CD4-positive, alpha-beta T cell (primary cell): ENCODE data around the gene PIK3R6. TPM values are rescaled to one million over a fixed set of nuclear protein-coding genes. Genes with fewer than 3 reads are reported as not detected.

Experiments
- ATAC-seq: fragments of 200-7000 bp; cut with Tn5 transposase; one replicate; pipeline ENCODE4 v1.10.0; 2022; ENCODE audit warnings: mild to moderate bottlenecking; ENCODE audit not compliant: poor library complexity
- CTCF ChIA-PET: fragments of 350-600 bp; sonication (Branson Sonifier 250); formaldehyde crosslinking; loops from one replicate; lab custom pipeline; 2021; ENCODE audit warnings: antibody characterized with exemption, inconsistent platforms; lab: Charles Lee
- POLR2A ChIA-PET: fragments of 350-600 bp; sonication (Branson Sonifier 250); formaldehyde crosslinking; loops from one replicate; lab custom pipeline; 2021; ENCODE audit warnings: antibody characterized with exemption, inconsistent platforms; lab: Charles Lee
- DNase-seq, 14 experiments: peaks; one replicate each; pipeline ENCODE4 v3.0.0-alpha.2; 2013 to 2020; ENCODE audit warnings: mixed read lengths in 2 of 14
- H3K27ac ChIP-seq, 2 donors: one replicate each; pipeline versions ENCODE4 v1.5.1 to v1.7.0; 2013; ENCODE audit warnings: low read length in 2 of 2, low read depth in 1 of 2, mild to moderate bottlenecking in 1 of 2
- H3K27me3 ChIP-seq, 2 experiments: 1 replicate in 1 of 2; 2 replicates in 1 of 2; pipeline versions ENCODE4 v1.6.1 to v1.7.0; 2013; ENCODE audit warnings: low read length in 2 of 2, control low read depth in 1 of 2, mild to moderate bottlenecking in 1 of 2, moderate library complexity in 1 of 2; ENCODE audit not compliant: insufficient read depth in 2 of 2, control insufficient read depth in 1 of 2
- H3K36me3 ChIP-seq: one replicate; pipeline ENCODE4 v1.6.1; 2013; ENCODE audit warnings: low read length, control low read depth; ENCODE audit not compliant: insufficient read depth
- H3K4me1 ChIP-seq: one replicate; pipeline ENCODE4 v1.6.1; 2013; ENCODE audit warnings: low read length, control low read depth; ENCODE audit not compliant: insufficient read depth
- H3K4me3 ChIP-seq: one replicate; pipeline ENCODE4 v1.5.1; 2013; ENCODE audit warnings: mild to moderate bottlenecking, low read length, moderate library complexity
- H3K9me3 ChIP-seq, 2 experiments: 1 replicate in 1 of 2; 2 replicates in 1 of 2; pipeline versions ENCODE4 v1.6.1 to v1.7.0; 2013; ENCODE audit warnings: low read length in 2 of 2, mild to moderate bottlenecking in 2 of 2, control low read depth in 1 of 2, moderate library complexity in 1 of 2; ENCODE audit not compliant: control insufficient read depth in 1 of 2, insufficient read depth in 1 of 2
- H3K27ac Mint-ChIP-seq: one replicate; pipeline ENCODE4 v1.8.0; 2020; ENCODE audit warnings: mixed read lengths
- H3K27me3 Mint-ChIP-seq: one replicate; pipeline ENCODE4 v1.8.0; 2021; ENCODE audit warnings: mixed read lengths
- H3K36me3 Mint-ChIP-seq: one replicate; pipeline ENCODE4 v1.8.0; 2021; ENCODE audit warnings: low read depth, mixed read lengths
- H3K4me1 Mint-ChIP-seq: one replicate; pipeline ENCODE4 v1.8.0; 2021; ENCODE audit warnings: low read depth, mixed read lengths
- H3K4me3 Mint-ChIP-seq: one replicate; pipeline ENCODE4 v1.8.0; 2020; ENCODE audit warnings: mild to moderate bottlenecking, mixed read lengths
- H3K9me3 Mint-ChIP-seq: one replicate; pipeline ENCODE4 v1.8.0; 2020; ENCODE audit warnings: mixed read lengths
- CTCF ChIP-seq: fragments of 200-600 bp; IDR thresholded peaks from one replicate; pipeline ENCODE4 v1.8.0; 2022; ENCODE audit warnings: antibody characterized with exemption, mild to moderate bottlenecking
- intact Hi-C, 2 experiments: fragments of 100-400 bp; cut with DNase I in 1 of 2; cut with micrococcal nuclease in 1 of 2; formaldehyde crosslinking; loops; one replicate each; pipeline versions ENCODE4 v1.15.1 to v1.9.0; 2023 to 2025; cut with DNase I, micrococcal nuclease
- total RNA-seq, 174 experiments: library from RNA in 2 of 174; stranded (reverse) in 2 of 174; gene quantifications; one replicate each; pipeline ENCODE4 v1.2.3 and lab custom pipeline; 2021 to 2026

Gene PIK3R6
- total RNA-seq, 2 experiments from 2014 or later, result 0.50 to 0.60 TPM

GRCh38 chr17:8862213-8863056, 5.0 kb downstream of the PIK3R6 start:
- no peak overlapping the region for H3K27ac Mint-ChIP-seq
- no peaks in the 10 kb centered on the region for H3K36me3 ChIP-seq
- ATAC-seq (no peak), DNase-seq (no peak)
- POLR2A ChIA-PET, result interaction anchor here (0.6 kb wide), 1 partner anchor 19 kb away, joined by 3 read pairs; no protein-coding TSS in a partner anchor
- H3K4me1 ChIP-seq, result peaks cover 37% of the 10 kb centered on the region
- no peak overlapping the region for H3K4me3 Mint-ChIP-seq
- H3K4me1 Mint-ChIP-seq, result peaks cover 44% of the 10 kb centered on the region
- no peaks in the 10 kb centered on the region for H3K9me3 Mint-ChIP-seq
- no peak overlapping the region for H3K27ac ChIP-seq
- H3K27me3 Mint-ChIP-seq, result no peaks in the 10 kb centered on the region
- CTCF ChIA-PET, result no interaction called here
- no peak overlapping the region for H3K4me3 ChIP-seq
- intact Hi-C loops, result no loop called here
- H3K27me3 ChIP-seq, result no peaks in the 10 kb centered on the region
- H3K36me3 Mint-ChIP-seq, result no peaks in the 10 kb centered on the region
- no peaks in the 10 kb centered on the region for H3K9me3 ChIP-seq
- TF ChIP-seq CTCF, result no peak

GRCh38 chr17:8861495-8862181, 5.8 kb downstream of the PIK3R6 start:
- H3K4me3 ChIP-seq, result no peak overlapping the region
- H3K9me3 ChIP-seq, result no peaks in the 10 kb centered on the region
- DNase-seq, result no peak
- ATAC-seq, result no peak
- peaks cover 34% of the 10 kb centered on the region for H3K4me1 ChIP-seq
- no peaks in the 10 kb centered on the region for H3K36me3 ChIP-seq
- CTCF ChIA-PET, result no interaction called here
- Mint-ChIP-seq H3K4me3 (no peak overlapping the region), H3K27ac (no peak overlapping the region), H3K4me1 (peaks cover 44% of the 10 kb centered on the region), H3K27me3 (no peaks in the 10 kb centered on the region), H3K9me3 (no peaks in the 10 kb centered on the region), H3K36me3 (no peaks in the 10 kb centered on the region)
- no peaks in the 10 kb centered on the region for H3K27me3 ChIP-seq
- POLR2A ChIA-PET, result no interaction called here
- TF ChIP-seq CTCF, result no peak
- intact Hi-C loops, result no loop called here
- H3K27ac ChIP-seq, result no peak overlapping the region

GRCh38 chr17:8859804-8860430, 7.6 kb downstream of the PIK3R6 start:
- Mint-ChIP-seq H3K9me3 (no peaks in the 10 kb centered on the region), H3K27me3 (no peaks in the 10 kb centered on the region), H3K4me3 (no peak overlapping the region), H3K4me1 (peaks cover 43% of the 10 kb centered on the region), H3K36me3 (no peaks in the 10 kb centered on the region), H3K27ac (no peak overlapping the region)
- ChIA-PET CTCF (no interaction called here), POLR2A (no interaction called here)
- no peaks in the 10 kb centered on the region for H3K9me3 ChIP-seq
- H3K4me3 ChIP-seq, result no peak overlapping the region
- no peaks in the 10 kb centered on the region for H3K36me3 ChIP-seq
- ATAC-seq (no peak), DNase-seq (no peak)
- peaks cover 31% of the 10 kb centered on the region for H3K4me1 ChIP-seq
- H3K27me3 ChIP-seq, result no peaks in the 10 kb centered on the region
- intact Hi-C loops, result no loop called here
- no peak for TF ChIP-seq CTCF
- H3K27ac ChIP-seq, result no peak overlapping the region
